HCT116 (cell line): ENCODE measurements around the gene MEGF10.

ENCODE experiments used
- EZH2 ChIP-seq: fragments of 200-600 bp; sonication (generic); IDR thresholded peaks from 2 replicates; pipeline ENCODE4 v1.6.1; 2017; ENCODE audit warnings: antibody characterized with exemption, mixed run types
- EZH2phosphoT487 ChIP-seq: fragments of 200-600 bp; IDR thresholded peaks from 2 replicates; pipeline ENCODE4 v1.6.1; 2018; ENCODE audit warnings: antibody characterized with exemption, borderline replicate concordance
- JUND ChIP-seq: IDR thresholded peaks from 2 replicates; pipeline ENCODE4 v1.6.1; 2012
- POLR2A ChIP-seq: IDR thresholded peaks from 2 replicates; pipeline ENCODE4 v1.7.0; 2011; ENCODE audit warnings: borderline replicate concordance; ENCODE audit not compliant: insufficient read depth, insufficient read length; ENCODE audit errors: extremely low read depth
- POLR2AphosphoS5 ChIP-seq: IDR thresholded peaks from 2 replicates; pipeline ENCODE4 v1.6.1; 2011; ENCODE audit warnings: mild to moderate bottlenecking, low read depth, low read length, moderate library complexity
- RAD21 ChIP-seq: IDR thresholded peaks from 2 replicates; pipeline ENCODE4 v1.6.1; 2012; ENCODE audit warnings: low read depth, mild to moderate bottlenecking
- SIN3A ChIP-seq: IDR thresholded peaks from 2 replicates; pipeline ENCODE4 v1.6.1; 2012; ENCODE audit warnings: low read depth
- YY1 ChIP-seq: IDR thresholded peaks from 2 replicates; pipeline ENCODE4 v1.6.1; 2011; ENCODE audit warnings: low read length, low read depth, moderate library complexity, mild to moderate bottlenecking; ENCODE audit not compliant: insufficient replicate concordance; ENCODE audit errors: extremely low read depth
- TF ChIP-seq, protein P1 (sequence below), 3 experiments: fragments of 200-600 bp in 1 of 3; sonication (generic) in 1 of 3; IDR thresholded peaks in 2 of 3; conservative IDR thresholded peaks in 1 of 3; 2 replicates each; pipeline ENCODE4 v1.5.1; 2012 to 2017; ENCODE audit warnings: low read depth in 2 of 3, low read length in 2 of 3, antibody characterized with exemption in 1 of 3, borderline replicate concordance in 1 of 3, control low read depth in 1 of 3, mild to moderate bottlenecking in 1 of 3, mixed read lengths in 1 of 3, mixed run types in 1 of 3, moderate library complexity in 1 of 3; ENCODE audit not compliant: insufficient read depth in 1 of 3
- TF ChIP-seq, protein P2 (sequence below): IDR thresholded peaks from 2 replicates; pipeline ENCODE4 v1.6.1; 2011; ENCODE audit warnings: mild to moderate bottlenecking, low read length, moderate library complexity; ENCODE audit not compliant: insufficient replicate concordance; ENCODE audit errors: extremely low read depth

DNA sequence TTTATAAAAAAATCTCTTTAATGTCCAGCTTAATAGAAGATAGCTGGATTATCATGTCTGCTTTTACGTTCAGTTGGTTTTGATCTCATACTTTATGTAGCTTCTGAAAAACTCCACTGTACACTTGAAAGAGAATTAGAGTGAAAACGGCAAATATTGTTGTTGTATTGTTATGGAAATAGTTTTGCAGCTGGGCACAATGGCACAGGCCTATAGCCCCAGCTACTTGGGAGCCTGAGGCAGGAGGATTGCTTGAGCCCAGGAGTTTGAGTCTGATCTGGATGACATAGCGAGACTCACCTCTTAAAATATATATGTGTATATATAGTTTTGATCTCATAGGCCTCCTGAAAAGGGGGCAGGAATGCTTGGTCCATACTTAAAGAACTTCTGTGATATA lies 159.4 kb downstream of the MEGF10 start:
- TF ChIP-seq, protein P1, sequence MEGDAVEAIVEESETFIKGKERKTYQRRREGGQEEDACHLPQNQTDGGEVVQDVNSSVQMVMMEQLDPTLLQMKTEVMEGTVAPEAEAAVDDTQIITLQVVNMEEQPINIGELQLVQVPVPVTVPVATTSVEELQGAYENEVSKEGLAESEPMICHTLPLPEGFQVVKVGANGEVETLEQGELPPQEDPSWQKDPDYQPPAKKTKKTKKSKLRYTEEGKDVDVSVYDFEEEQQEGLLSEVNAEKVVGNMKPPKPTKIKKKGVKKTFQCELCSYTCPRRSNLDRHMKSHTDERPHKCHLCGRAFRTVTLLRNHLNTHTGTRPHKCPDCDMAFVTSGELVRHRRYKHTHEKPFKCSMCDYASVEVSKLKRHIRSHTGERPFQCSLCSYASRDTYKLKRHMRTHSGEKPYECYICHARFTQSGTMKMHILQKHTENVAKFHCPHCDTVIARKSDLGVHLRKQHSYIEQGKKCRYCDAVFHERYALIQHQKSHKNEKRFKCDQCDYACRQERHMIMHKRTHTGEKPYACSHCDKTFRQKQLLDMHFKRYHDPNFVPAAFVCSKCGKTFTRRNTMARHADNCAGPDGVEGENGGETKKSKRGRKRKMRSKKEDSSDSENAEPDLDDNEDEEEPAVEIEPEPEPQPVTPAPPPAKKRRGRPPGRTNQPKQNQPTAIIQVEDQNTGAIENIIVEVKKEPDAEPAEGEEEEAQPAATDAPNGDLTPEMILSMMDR (IDR thresholded peaks at IDR 0.05 in 2 of 3, conservative IDR thresholded peaks at IDR 0.05 in 1 of 3; ENCODE audit: borderline replicate concordance in 1 of 3, insufficient read depth in 1 of 3, low read depth in 2 of 3, low read length in 2 of 3), result no peak
- TF ChIP-seq POLR2A (no peak), RAD21 (no peak), POLR2AphosphoS5 (no peak), EZH2phosphoT487 (no peak), EZH2 (no peak), SIN3A (no peak), YY1 (no peak), JUND (no peak)
- TF ChIP-seq, protein P2, sequence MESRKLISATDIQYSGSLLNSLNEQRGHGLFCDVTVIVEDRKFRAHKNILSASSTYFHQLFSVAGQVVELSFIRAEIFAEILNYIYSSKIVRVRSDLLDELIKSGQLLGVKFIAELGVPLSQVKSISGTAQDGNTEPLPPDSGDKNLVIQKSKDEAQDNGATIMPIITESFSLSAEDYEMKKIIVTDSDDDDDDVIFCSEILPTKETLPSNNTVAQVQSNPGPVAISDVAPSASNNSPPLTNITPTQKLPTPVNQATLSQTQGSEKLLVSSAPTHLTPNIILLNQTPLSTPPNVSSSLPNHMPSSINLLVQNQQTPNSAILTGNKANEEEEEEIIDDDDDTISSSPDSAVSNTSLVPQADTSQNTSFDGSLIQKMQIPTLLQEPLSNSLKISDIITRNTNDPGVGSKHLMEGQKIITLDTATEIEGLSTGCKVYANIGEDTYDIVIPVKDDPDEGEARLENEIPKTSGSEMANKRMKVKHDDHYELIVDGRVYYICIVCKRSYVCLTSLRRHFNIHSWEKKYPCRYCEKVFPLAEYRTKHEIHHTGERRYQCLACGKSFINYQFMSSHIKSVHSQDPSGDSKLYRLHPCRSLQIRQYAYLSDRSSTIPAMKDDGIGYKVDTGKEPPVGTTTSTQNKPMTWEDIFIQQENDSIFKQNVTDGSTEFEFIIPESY, result no peak
